Measurements from ENCODE around the gene CNNM4.
A peak's percentile ranks its signal among the peaks of the same experiment; 100 is the strongest.

Gene CNNM4

GRCh38 chr2:96810783-96811192 lies 50.1 kb downstream of the CNNM4 start:
- no peak for DNase-seq (ENCODE audit: low read depth)

GRCh38 chr2:96811917-96812316 lies 51.2 kb downstream of the CNNM4 start:
- no peak for DNase-seq (ENCODE audit: low read depth)

- DNase-seq (ENCODE audit: low read depth) = no peak
Measured at GRCh38 chr2:96813656-96814055, 53.0 kb downstream of the CNNM4 start.

- DNase-seq (ENCODE audit: low read depth) = peak; percentile 49
Measured at GRCh38 chr2:96815326-96816126, 54.8 kb downstream of the CNNM4 start.

GRCh38 chr2:96816127-96816835 lies 55.6 kb downstream of the CNNM4 start, which contains the start of gene CNNM3:
Gene CNNM3, plus strand, starts transcription at chr2:96816268. Its CDS starts 10 bp downstream, at chr2:96816278.
- DNase-seq (ENCODE audit: low read depth) = peak; percentile 87

- DNase-seq (ENCODE audit: low read depth) = peak; percentile 28
Measured at GRCh38 chr2:96816836-96817702, 56.4 kb downstream of the CNNM4 start.

GRCh38 chr2:96817882-96818281 lies 57.2 kb downstream of the CNNM4 start:
- no peak for DNase-seq (ENCODE audit: low read depth)

- no peak for DNase-seq (ENCODE audit: low read depth)
Measured at GRCh38 chr2:96819128-96819875, 58.6 kb downstream of the CNNM4 start.

- no peak for DNase-seq (ENCODE audit: low read depth)
Measured at GRCh38 chr2:96819876-96820511, 59.3 kb downstream of the CNNM4 start.

- DNase-seq (ENCODE audit: low read depth) = no peak
Measured at GRCh38 chr2:96821113-96821675, 60.5 kb downstream of the CNNM4 start.

GRCh38 chr2:96822786-96823185 lies 62.1 kb downstream of the CNNM4 start:
- DNase-seq (ENCODE audit: low read depth) = no peak

GRCh38 chr2:96823198-96823597 lies 62.5 kb downstream of the CNNM4 start:
- no peak for DNase-seq (ENCODE audit: low read depth)

GRCh38 chr2:96824079-96824870 lies 63.6 kb downstream of the CNNM4 start:
- peak; percentile 78 for DNase-seq (ENCODE audit: low read depth)

GRCh38 chr2:96825057-96825456 lies 64.4 kb downstream of the CNNM4 start:
- DNase-seq (ENCODE audit: low read depth) = no peak

GRCh38 chr2:96826546-96827278 lies 66.0 kb downstream of the CNNM4 start:
- no peak for DNase-seq (ENCODE audit: low read depth)

GRCh38 chr2:96828436-96828835 lies 67.7 kb downstream of the CNNM4 start:
- no peak for DNase-seq (ENCODE audit: low read depth)

- DNase-seq (ENCODE audit: low read depth) = no peak
Measured at GRCh38 chr2:96828874-96829273, 68.2 kb downstream of the CNNM4 start.

- DNase-seq (ENCODE audit: low read depth) = no peak
Measured at GRCh38 chr2:96830044-96830562, 69.4 kb downstream of the CNNM4 start.

GRCh38 chr2:96831679-96832078 lies 71.0 kb downstream of the CNNM4 start:
- DNase-seq (ENCODE audit: low read depth) = no peak
